ENCODE measurements around the gene DNASE1.
"Not testable (repeated sequence)": the region's sequence is repeated elsewhere in the genome, so short reads cannot be mapped to it uniquely, and the experiment has no call there.

The DNASE1 gene

DNA sequence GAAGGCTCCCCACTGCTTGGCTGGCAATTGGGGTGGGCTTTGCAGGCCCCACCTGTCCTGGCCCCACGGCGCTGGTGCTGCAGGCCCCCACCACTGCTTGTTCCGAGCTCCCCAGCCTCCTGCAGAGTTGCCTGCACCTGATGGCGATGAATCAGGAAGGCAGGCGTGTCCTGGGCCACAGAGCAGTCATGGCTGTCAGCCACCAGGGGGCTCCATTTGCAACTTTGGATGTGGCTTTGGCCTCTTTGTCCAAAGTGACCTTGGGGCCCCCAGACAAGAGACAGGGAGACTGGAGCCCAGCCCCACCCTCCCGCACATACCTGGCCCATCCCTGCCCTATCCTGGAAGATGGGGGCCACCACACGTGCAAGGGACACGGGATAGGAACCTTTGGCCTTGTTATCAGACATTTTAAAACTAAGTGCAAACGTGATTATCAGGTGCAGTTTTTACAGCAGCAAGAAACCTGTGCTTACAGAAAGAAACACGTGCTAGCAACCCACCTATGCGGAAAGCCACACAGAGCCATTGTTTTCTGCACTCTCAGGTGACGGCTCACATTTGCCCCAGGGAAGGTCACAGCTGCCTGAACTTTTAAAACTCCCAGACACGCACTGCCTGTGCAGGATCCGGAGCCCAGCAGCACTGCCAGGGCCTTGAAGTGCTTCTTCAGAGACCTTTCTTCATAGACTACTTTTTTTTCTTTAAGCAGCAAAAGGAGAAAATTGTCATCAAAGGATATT is at the start of gene DNASE1:
TSS of gene DNASE1 (plus strand) at position 443 of the 743 bp plus-strand sequence. CDS start 683 bp downstream, outside the sequence.
- DNase-seq (ENCODE audit: low read depth), result peak; percentile 12

GRCh38 chr16:3606441-3606840 is 48.0 kb upstream of the DNASE1 start:
- DNase-seq (ENCODE audit: low read depth), result no peak

GRCh38 chr16:3607161-3607560 is 47.3 kb upstream of the DNASE1 start:
- DNase-seq (ENCODE audit: low read depth), result no peak

DNA sequence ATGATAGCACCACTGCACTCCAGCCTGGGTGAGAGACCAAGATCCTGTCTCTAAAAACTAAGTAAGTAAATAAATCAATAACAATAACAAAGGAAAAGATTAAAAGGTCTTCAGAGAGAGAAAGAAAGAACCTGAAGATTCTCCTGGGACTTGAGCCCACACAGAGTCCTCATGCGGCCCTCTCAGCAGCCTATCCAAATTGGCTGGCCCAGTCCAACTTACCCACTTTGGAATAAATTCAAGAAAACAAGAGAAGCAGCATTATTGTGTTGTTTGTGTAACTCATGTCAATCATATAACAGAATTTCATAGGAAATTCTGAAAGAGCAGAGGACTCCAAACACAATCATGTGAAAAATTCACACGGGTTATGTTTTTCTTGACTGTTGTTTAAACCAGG is 46.9 kb upstream of the DNASE1 start:
- DNase-seq (ENCODE audit: low read depth), result no peak

GRCh38 chr16:3608069-3608468 is 46.4 kb upstream of the DNASE1 start:
- DNase-seq (ENCODE audit: low read depth), result no peak

DNA sequence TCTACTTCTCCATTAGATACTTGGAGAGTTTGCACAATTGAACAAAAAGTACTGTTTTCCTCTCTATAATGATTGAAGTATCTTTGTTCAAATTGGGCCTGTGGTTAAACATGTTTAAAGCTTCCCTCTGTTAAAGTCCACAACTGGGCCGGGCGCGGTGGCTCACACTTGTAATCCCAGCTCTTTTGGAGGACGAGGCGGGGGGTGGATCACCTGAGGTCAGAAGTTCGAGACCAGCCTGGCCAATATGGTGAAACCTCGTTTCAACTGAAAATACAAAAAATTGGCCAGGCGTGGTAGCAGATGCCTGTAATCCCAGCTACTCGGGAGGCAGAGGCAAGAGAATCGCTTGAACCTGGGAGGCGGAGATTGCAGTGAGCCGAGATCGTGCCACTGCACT is 45.5 kb upstream of the DNASE1 start:
- not testable (repeated sequence) for DNase-seq (ENCODE audit: low read depth)

- DNase-seq (ENCODE audit: low read depth), result no peak
Measured at GRCh38 chr16:3609895-3610697, 44.4 kb upstream of the DNASE1 start.

DNA sequence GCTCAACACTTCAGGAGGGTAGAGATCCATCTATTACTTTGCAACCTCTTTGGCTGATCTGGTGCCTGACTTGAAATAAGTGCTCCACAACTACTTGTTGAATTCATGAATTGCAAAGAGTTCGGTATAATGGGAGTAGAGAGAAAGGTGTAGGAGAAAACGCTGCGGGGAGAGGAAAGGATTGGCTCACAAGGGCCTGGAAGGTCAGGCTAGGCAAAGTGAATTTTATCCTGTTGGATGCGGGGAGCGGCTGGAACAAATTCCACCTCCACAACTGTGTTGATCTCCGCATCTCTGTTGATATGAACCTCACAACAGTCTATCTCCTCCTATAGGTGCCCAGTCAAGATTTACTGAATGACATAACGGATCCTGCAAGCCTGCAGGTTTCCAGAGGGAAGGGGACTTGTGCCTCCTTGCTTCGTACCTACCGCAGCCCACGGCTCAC is 43.8 kb upstream of the DNASE1 start:
- DNase-seq (ENCODE audit: low read depth), result no peak

DNA sequence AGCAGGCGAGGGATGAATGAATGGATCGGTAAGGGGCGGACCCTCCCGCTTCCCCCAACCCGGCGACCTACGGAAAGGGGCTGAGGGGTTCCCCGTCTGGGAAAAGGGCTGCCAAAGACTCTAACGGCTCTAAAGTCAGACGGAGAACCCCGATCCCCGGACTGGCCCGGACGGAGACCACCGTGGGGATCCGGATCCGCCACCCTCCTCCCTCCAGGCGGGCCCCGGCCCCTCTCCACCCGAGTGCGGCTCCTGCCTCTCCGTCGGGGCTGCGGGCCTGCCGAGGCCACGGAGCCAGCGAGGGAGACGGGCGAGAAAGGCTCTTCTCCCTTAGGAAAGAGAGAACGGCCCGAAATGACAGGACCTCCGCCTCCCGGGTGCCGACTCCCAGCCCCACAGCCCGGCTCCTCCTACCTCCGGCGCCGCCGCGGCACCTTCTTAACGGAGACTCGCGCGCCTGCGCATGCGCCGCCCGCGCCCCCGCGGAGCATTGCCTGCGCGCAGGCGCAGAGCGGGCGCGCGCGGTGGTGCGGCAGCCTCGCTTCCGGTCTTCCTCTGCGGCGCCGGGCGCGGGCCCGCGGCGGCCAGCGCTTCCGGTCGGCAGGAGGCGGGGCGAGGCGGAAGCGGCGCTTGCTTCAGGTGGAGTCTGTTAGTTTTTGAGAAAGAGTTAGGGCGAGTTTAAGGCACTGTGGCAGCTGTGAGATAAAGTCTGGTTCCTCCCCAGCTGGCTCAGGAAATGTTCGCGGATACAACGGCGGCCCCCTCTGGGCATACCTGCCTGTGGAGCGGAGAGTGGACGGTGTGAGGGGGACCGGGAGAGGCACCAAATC is 43.1 kb upstream of the DNASE1 start, which contains the start of gene SLX4:
TSS of gene SLX4 (minus strand) at position 461 of the 830 bp plus-strand sequence. CDS start 2,642 bp downstream, outside the sequence.
- peak; percentile 86 for DNase-seq (ENCODE audit: low read depth)

- no peak for DNase-seq (ENCODE audit: low read depth)
Measured at GRCh38 chr16:3612510-3613466, 41.7 kb upstream of the DNASE1 start.

DNA sequence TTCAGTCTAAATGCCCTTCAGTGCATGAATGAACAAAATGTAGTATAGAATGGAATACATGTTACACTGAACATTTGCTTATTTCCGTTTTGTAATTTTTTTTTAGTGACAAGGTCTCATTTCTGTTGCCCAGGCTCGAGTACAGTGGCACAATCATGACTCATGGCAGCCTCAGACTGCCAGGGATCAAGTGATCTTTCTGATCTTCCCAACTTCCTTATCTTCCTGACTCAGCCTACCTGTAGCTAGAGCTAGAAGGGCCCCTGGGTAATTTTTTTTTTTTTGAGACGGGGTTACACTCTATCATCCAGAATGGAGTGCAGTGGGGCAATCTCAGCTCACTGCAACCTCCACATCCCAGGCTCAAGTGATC is 35.7 kb upstream of the DNASE1 start:
- DNase-seq (ENCODE audit: low read depth), result no peak

GRCh38 chr16:3623642-3624041 is 30.8 kb upstream of the DNASE1 start:
- DNase-seq (ENCODE audit: low read depth), result no peak

DNA sequence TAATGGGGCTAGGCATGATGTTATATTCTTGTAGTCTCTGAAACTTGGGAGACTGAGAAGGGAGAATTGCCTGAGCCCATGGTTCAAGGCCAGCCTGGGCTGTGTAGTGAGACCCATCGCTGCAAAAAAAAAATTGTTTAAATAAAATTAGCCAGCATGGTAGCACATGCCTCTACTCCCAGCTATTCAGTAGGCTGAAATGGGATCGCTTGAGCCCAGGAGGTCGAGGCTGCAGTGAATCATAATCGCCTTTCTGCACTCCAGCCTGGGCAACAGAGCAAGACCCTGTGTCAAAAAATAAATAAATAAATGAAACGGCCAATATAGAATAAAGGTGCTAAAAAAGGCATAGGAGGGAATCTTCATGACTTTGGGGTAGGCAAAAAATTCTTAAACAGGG is 29.2 kb upstream of the DNASE1 start:
- DNase-seq (ENCODE audit: low read depth), result no peak

- no peak for DNase-seq (ENCODE audit: low read depth)
Measured at GRCh38 chr16:3625911-3626732, 28.4 kb upstream of the DNASE1 start.

DNA sequence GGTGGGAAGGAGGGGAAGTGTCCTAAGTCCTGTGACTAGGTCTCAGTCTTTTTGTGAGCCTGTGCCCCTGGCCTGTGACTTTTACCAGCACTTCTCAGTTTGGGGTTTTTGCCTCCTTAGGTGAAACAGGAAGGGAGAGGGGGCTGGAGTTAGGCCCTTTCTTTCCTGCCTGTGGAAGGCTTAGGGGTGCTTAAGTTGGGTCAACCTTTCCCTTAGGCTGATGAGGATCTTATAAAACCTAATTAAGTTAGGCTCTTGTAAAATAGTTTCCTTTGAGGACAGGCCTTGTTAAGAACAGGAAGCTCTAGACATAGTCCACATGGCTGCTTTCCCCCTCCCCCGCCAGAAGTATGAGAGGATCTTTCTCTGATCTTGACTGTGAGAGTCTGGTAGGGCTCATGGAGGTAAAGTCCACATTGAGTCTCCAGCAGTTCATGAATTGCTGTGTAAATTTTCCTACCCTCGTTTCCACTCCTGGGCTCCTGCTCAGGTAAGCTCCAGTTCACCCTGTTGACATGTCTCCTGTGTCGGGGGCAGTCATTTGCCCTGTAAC is 17.0 kb upstream of the DNASE1 start:
- DNase-seq (ENCODE audit: low read depth), result peak; percentile 33

DNA sequence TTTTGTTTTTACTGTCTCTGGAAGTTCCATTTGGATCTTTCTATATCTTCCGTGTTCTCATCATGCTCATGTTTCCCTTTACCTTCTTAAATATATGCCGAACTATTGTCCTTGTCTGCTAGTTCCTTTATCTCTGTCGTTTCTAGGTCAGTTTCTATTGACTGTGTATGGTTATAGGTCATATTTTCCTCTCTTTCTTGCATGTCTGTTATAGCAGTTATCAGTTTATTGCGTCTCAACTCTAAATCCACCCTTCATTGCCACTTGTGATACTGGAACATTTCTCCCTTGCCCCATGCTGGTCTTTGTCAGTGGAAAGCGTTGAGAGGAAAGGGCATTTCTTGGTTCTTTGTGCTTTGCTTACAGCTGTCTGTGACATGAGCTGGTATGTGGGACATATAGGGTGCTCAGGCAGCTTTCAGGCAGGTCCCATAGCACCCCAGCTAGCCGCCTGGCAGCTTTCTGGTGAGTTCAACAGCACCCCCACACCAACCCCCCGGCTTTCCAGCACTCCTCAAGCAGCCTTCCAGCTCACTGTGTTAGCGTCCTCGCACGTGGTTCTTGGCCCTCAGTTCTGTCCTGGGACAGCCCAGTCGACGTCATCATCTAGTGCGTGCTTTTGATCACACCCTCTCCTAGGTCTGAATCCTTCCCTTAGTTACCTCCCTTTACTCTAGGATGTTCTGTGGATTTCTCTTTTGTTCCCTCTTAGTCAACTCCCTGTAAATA is 15.4 kb upstream of the DNASE1 start:
- no peak for DNase-seq (ENCODE audit: low read depth)

- DNase-seq (ENCODE audit: low read depth), result no peak
Measured at GRCh38 chr16:3640207-3640606, 14.3 kb upstream of the DNASE1 start.

DNA sequence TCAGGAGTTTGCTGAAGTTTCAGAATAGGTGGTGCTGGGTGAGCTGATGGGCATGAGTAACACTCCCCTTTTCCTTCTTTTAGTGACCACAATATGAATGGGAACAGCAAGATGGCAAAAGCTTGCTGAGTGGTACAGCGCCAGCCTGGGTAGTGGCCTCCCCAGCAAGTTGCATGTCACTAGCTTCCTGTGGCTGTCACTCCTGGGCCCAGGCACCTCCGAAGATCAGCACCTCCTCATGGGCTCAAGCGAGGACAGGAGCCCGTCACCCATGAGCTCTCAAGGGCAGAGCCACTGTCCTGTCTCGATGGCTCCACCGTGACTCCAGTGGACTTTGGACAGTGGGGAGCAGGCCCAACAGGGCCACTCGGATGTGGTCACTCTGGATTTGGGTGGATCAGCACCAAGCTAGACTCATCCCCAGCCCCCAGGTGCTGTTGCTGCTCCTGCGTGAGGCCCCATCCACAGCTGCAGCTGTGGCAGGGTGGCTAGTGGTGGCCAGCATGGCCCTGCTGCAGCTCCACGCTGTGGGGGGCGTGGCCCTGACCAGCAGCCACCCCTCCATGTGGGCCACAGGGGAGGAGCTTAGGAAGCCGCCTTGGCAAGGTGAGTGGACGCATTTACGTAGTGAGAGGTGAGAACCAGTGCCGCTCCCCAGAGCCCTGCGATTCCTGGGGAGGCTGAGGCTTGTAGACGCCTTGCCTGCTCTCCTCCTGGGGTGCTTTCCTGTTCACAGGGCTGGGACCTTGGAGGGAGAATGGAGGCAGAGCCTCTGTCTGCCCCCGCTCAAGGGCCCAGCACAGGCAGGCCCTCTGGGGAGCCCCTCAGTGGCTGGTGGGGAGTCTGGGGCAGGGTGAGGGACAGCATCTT is 13.6 kb upstream of the DNASE1 start:
- no peak for DNase-seq (ENCODE audit: low read depth)

Measured in CMK (cell line).